OCI-LY3 (cell line): ENCODE results near the gene DNAJC17.

Source experiments
- EZH2phosphoT487 ChIP-seq: fragments of 200-600 bp; shearing (Covaris generic); IDR thresholded peaks from 2 replicates; pipeline ENCODE4 v1.6.1; 2018; ENCODE audit warnings: antibody characterized with exemption, mixed run types, low read depth
- TF ChIP-seq, protein P1 (sequence below): fragments of 200-600, 300-600 bp; sonication (generic); IDR thresholded peaks from 2 replicates; pipeline ENCODE4 v1.5.1; 2014; ENCODE audit warnings: antibody characterized with exemption, low read length, low read depth

DNA sequence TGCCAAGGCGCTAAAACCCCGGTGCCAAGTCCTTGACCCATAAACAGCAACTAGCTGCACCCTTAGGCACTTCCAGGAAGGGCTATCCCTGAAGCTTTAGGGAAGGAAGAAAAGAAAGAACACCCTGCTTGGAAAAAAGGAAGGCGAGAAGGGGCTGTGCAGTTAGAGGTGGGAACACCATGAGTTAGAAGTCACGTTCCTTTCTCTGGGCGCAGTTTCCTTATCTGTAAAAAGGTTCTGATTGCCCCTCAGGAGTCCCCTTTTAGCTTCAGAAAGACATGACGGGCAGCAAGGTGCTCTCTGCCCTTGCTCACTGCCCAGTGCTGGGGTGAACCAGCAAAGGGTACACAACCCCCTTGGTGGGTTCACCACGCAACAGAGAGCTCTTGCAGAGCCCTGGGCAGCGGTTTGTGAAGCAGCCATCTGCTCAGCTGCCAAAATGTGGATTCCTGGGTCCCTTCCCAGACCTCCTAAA, 42.6 kb downstream of the DNAJC17 start:
- TF ChIP-seq, protein P1, sequence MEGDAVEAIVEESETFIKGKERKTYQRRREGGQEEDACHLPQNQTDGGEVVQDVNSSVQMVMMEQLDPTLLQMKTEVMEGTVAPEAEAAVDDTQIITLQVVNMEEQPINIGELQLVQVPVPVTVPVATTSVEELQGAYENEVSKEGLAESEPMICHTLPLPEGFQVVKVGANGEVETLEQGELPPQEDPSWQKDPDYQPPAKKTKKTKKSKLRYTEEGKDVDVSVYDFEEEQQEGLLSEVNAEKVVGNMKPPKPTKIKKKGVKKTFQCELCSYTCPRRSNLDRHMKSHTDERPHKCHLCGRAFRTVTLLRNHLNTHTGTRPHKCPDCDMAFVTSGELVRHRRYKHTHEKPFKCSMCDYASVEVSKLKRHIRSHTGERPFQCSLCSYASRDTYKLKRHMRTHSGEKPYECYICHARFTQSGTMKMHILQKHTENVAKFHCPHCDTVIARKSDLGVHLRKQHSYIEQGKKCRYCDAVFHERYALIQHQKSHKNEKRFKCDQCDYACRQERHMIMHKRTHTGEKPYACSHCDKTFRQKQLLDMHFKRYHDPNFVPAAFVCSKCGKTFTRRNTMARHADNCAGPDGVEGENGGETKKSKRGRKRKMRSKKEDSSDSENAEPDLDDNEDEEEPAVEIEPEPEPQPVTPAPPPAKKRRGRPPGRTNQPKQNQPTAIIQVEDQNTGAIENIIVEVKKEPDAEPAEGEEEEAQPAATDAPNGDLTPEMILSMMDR = no peak
- no peak for TF ChIP-seq EZH2phosphoT487
